DOHH2 (cell line): Measurements from ENCODE around the gene DISC1.

Experiments used
- H3F3A ChIP-seq: fragments of 200-600 bp; sonication (generic), shearing (Covaris generic); 2 replicates; pipeline ENCODE4 v1.6.0; 2016; ENCODE audit warnings: antibody characterized with exemption, mild to moderate bottlenecking; ENCODE audit not compliant: control insufficient read depth, insufficient read depth
- H3K27ac ChIP-seq: fragments of 200-600 bp; sonication (generic); 2 replicates; pipeline ENCODE4 v1.5.1; 2014; ENCODE audit warnings: low read depth, mild to moderate bottlenecking, low read length, moderate library complexity
- H3K27me3 ChIP-seq: fragments of 200-600 bp; sonication (generic); 2 replicates; pipeline ENCODE4 v1.6.1; 2014; ENCODE audit warnings: mild to moderate bottlenecking, low read length, mixed read lengths; ENCODE audit not compliant: control insufficient read depth
- H3K36me3 ChIP-seq: fragments of 200-600 bp; sonication (generic); 2 replicates; pipeline ENCODE4 v1.6.1; 2014; ENCODE audit warnings: mild to moderate bottlenecking, low read length, moderate library complexity, mixed read lengths; ENCODE audit not compliant: control insufficient read depth
- H3K4me1 ChIP-seq: fragments of 200-600 bp; sonication (generic); 2 replicates; pipeline ENCODE4 v1.6.1; 2014; ENCODE audit warnings: mild to moderate bottlenecking, low read length, mixed read lengths; ENCODE audit not compliant: control insufficient read depth
- H3K4me2 ChIP-seq: fragments of 200-600 bp; sonication (generic); 2 replicates; pipeline ENCODE4 v1.6.0; 2014; ENCODE audit warnings: mild to moderate bottlenecking, low read length, moderate library complexity
- H3K4me3 ChIP-seq: fragments of 200-600 bp; sonication (generic); 2 replicates; pipeline ENCODE4 v1.5.1; 2014; ENCODE audit warnings: mild to moderate bottlenecking, low read length, mixed read lengths
- H3K79me2 ChIP-seq: fragments of 200-600 bp; sonication (generic); 2 replicates; pipeline ENCODE4 v1.6.1; 2014; ENCODE audit warnings: mild to moderate bottlenecking, low read length, mixed read lengths; ENCODE audit not compliant: control insufficient read depth
- H3K9me2 ChIP-seq: fragments of 200-600 bp; sonication (generic); replicated peaks from 2 replicates; pipeline ENCODE4 v1.6.1; 2014; ENCODE audit warnings: mild to moderate bottlenecking, low read length, mixed read lengths; ENCODE audit not compliant: control insufficient read depth
- H3K9me3 ChIP-seq: fragments of 200-600 bp; sonication (generic); 2 replicates; pipeline ENCODE4 v1.6.1; 2014; ENCODE audit warnings: antibody characterized with exemption, low read length, mixed read lengths; ENCODE audit not compliant: control insufficient read depth, insufficient read depth
- H4K20me1 ChIP-seq: fragments of 200-600 bp; sonication (generic); 2 replicates; pipeline ENCODE4 v1.6.0; 2014; ENCODE audit warnings: low read depth, mild to moderate bottlenecking, antibody characterized with exemption, low read length, moderate library complexity; ENCODE audit not compliant: control insufficient read depth, insufficient read depth
- CTCF ChIP-seq: fragments of 200-600 bp; sonication (generic); IDR thresholded peaks from one replicate; pipeline ENCODE4 v1.5.1; 2014; ENCODE audit warnings: antibody characterized with exemption, mild to moderate bottlenecking, low read depth, low read length; ENCODE audit not compliant: poor library complexity, severe bottlenecking
- EZH2phosphoT487 ChIP-seq: fragments of 200-600 bp; sonication (generic); IDR thresholded peaks from 2 replicates; pipeline ENCODE4 v1.6.1; 2017; ENCODE audit warnings: borderline replicate concordance, mild to moderate bottlenecking, antibody characterized with exemption, low read length, moderate library complexity, mixed read lengths

The DISC1 gene

GRCh38 chr1:231630558-231631205 lies 4.1 kb downstream of the DISC1 start:
- no peak for TF ChIP-seq CTCF
- TF ChIP-seq EZH2phosphoT487: no peak
- no peak overlapping the region for H3K27ac ChIP-seq
- H3K79me2 ChIP-seq: no peaks in the 10 kb centered on the region
- no peaks in the 10 kb centered on the region for H3K9me3 ChIP-seq
- no peaks in the 10 kb centered on the region for H4K20me1 ChIP-seq
- no peaks in the 10 kb centered on the region for H3K9me2 ChIP-seq
- peaks cover 19% of the 10 kb centered on the region for H3K27me3 ChIP-seq
- no peaks in the 10 kb centered on the region for H3K36me3 ChIP-seq
- H3K4me3 ChIP-seq: no peak overlapping the region
- no peak overlapping the region for H3K4me2 ChIP-seq
- peaks cover 4% of the 10 kb centered on the region; the same call in 1 of the 2 replicates for H3K4me1 ChIP-seq
- H3F3A ChIP-seq: no peaks in the 10 kb centered on the region

GRCh38 chr1:231631717-231632116 lies 5.1 kb downstream of the DISC1 start:
- no peaks in the 10 kb centered on the region for H3K9me2 ChIP-seq
- no peaks in the 10 kb centered on the region for H3K79me2 ChIP-seq
- no peak overlapping the region for H3K4me3 ChIP-seq
- H3F3A ChIP-seq: no peaks in the 10 kb centered on the region
- H3K36me3 ChIP-seq: no peaks in the 10 kb centered on the region
- H3K27ac ChIP-seq: no peak overlapping the region
- H3K9me3 ChIP-seq: no peaks in the 10 kb centered on the region
- H3K4me1 ChIP-seq: peaks cover 4% of the 10 kb centered on the region; the same call in 1 of the 2 replicates
- peaks cover 11% of the 10 kb centered on the region for H3K27me3 ChIP-seq
- TF ChIP-seq CTCF (no peak), EZH2phosphoT487 (no peak)
- H3K4me2 ChIP-seq: no peak overlapping the region
- no peaks in the 10 kb centered on the region for H4K20me1 ChIP-seq

GRCh38 chr1:231632119-231632518 lies 5.5 kb downstream of the DISC1 start:
- Histone ChIP-seq H3K27me3 (peaks cover 7% of the 10 kb centered on the region), H3K79me2 (no peaks in the 10 kb centered on the region), H4K20me1 (no peaks in the 10 kb centered on the region), H3K27ac (no peak overlapping the region), H3K4me1 (no peaks in the 10 kb centered on the region), H3K9me2 (no peaks in the 10 kb centered on the region), H3K4me2 (no peak overlapping the region), H3K9me3 (no peaks in the 10 kb centered on the region), H3F3A (no peaks in the 10 kb centered on the region), H3K4me3 (no peak overlapping the region), H3K36me3 (no peaks in the 10 kb centered on the region)
- TF ChIP-seq EZH2phosphoT487 (no peak), CTCF (no peak)
